GM21528 (cell line): ENCODE data around the gene G2E3.

ENCODE experiments used
- ATAC-seq: cut with Tn5 transposase; IDR thresholded peaks from one replicate; pipeline ENCODE4 v1.9.1; 2021; ENCODE audit warnings: mild to moderate bottlenecking, moderate library complexity; ENCODE audit not compliant: unreplicated experiment, low FRiP score

Gene G2E3

GRCh38 chr14:30648471-30648870 lies 89.5 kb downstream of the G2E3 start:
- no peak for ATAC-seq

GRCh38 chr14:30651937-30652336 lies 93.0 kb downstream of the G2E3 start:
- ATAC-seq: no peak

GRCh38 chr14:30655124-30655523 lies 96.2 kb downstream of the G2E3 start:
- no peak for ATAC-seq

GRCh38 chr14:30655658-30656057 lies 96.7 kb downstream of the G2E3 start:
- ATAC-seq: no peak

GRCh38 chr14:30656190-30656632 lies 97.3 kb downstream of the G2E3 start:
- no peak for ATAC-seq

GRCh38 chr14:30657050-30657449 lies 98.1 kb downstream of the G2E3 start:
- ATAC-seq: no peak

GRCh38 chr14:30657606-30658163 lies 98.7 kb downstream of the G2E3 start:
- ATAC-seq: no peak

GRCh38 chr14:30658645-30659044 lies 99.7 kb downstream of the G2E3 start:
- ATAC-seq: no peak

- ATAC-seq: no peak
These were observed 110.6 kb downstream of the G2E3 start for GRCh38 chr14:30669594-30669993.
